RWPE1 (cell line): ENCODE measurements around the gene PIAS1.
"Not testable (repeated sequence)": the region's sequence is repeated elsewhere in the genome, so short reads cannot be mapped to it uniquely, and the experiment has no call there.

ENCODE experiments used
- CTCF ChIA-PET: fragments of 350-600 bp; sonication (Branson Sonifier 250); formaldehyde crosslinking; extraction: SDS; loops from one replicate; lab custom pipeline; 2021; lab: Yijun Ruan, JAX
- POLR2A ChIA-PET: fragments of 400-600 bp; formaldehyde crosslinking; extraction: SDS; loops from one replicate; lab custom pipeline; 2020; ENCODE audit warnings: antibody characterized with exemption; ENCODE audit not compliant: low non-redundant PET; lab: Yijun Ruan, JAX
- DNase-seq: peaks from one replicate; pipeline ENCODE4 v3.0.0; 2012; ENCODE audit warnings: low spot score
- H3K27ac ChIP-seq: fragments of 450-650 bp; 2 replicates; pipeline ENCODE4 v1.5.1; 2017
- CTCF ChIP-seq: fragments of 450-650 bp; conservative IDR thresholded peaks from 2 replicates; pipeline ENCODE4 v1.5.1; 2017; ENCODE audit warnings: low read depth, mild to moderate bottlenecking

PIAS1 gene

DNA sequence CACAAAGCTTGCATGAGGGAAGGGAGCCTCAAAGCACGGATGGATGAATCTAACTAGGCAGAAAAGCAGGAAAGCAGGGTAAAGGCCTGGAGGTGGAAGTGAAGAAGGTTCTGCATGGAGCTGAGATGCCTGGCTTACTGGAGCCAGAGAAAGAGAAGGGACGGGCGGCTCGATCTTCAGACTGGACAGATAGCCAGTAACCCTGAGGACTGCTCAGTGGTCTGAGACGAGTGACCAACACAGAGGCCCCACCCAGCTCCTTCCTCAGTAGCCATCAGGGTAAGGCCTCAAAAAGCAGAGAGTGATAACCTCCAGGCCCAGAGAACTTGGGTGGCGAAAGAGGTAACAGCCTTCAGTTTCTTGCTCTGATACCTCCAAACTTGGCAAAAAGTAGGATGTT, 169.1 kb downstream of the PIAS1 start:
- CTCF ChIA-PET = no interaction called here
- POLR2A ChIA-PET = no interaction called here
- no peak for DNase-seq

GRCh38 chr15:68224108-68224507, 170.0 kb downstream of the PIAS1 start:
- CTCF ChIA-PET = no interaction called here
- H3K27ac ChIP-seq = no peak overlapping the region
- TF ChIP-seq CTCF = no peak
- POLR2A ChIA-PET = no interaction called here
- DNase-seq = no peak

More for the DNA sequence above, 169.1 kb downstream of the PIAS1 start:
- no peak for TF ChIP-seq CTCF
- H3K27ac ChIP-seq = no peak overlapping the region

DNA sequence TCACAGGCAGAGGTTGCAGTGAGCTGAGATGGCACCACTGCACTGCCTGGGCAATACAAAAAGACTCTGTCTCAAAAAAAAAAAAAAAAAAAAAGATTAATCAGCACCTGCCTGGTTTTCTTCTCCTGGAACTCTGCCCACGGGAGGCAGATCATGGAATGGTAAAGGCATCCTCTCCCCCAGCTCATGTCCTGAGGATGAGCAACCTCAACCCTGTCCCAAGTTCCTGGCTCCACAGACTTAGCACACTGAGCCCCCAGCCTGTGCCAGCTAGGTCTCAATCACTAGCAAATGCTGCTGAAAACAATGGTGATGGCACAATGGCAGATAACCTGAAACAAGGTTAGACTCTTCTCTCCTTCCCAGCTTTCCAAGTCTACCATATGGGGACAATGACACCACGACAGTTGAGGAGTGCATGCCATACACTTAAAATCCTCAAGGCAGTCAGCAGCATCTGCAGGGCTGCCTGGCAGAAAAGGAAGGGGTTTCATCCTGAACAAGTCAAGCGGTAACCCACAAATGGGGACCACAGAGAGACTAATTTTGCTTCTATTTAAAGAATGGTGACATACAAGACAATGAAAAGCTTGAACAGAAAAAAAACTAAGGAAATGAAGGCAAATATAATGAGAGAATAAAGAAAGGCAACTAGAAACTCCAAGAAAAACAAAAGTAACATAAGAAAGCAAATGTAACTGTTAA, 170.6 kb downstream of the PIAS1 start:
- TF ChIP-seq CTCF = no peak
- ChIA-PET CTCF (interaction anchor here (0.8 kb wide), 1 partner anchor 247 kb away, joined by 5 read pairs; no protein-coding TSS in a partner anchor), POLR2A (no interaction called here)
- H3K27ac ChIP-seq = 0 out of 2 replicates have a peak overlapping the region, but pooled peaks have one; percentile 7
- no peak for DNase-seq

DNA sequence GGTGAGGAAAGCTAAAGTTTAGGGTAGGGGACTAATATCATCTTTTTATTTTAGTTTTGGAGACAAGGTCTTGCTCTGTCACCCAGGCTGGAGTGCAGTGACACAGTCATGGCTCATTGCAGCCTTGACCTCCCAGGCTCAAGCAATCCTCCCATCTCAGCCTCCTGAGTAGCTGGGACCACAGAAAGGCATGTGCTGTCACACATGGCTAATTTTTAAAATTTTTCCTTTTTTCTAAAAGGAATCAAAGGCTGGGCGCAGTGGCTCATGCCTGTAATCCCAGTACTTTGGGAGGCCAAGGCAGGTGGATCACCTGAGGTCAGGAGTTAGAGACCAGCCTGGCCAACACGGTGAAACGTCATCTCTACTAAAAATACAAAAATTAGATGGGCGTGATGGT, 171.3 kb downstream of the PIAS1 start:
- POLR2A ChIA-PET, CTCF ChIA-PET, DNase-seq: not testable (repeated sequence)
- peak overlapping the region; percentile 23 for H3K27ac ChIP-seq

DNA sequence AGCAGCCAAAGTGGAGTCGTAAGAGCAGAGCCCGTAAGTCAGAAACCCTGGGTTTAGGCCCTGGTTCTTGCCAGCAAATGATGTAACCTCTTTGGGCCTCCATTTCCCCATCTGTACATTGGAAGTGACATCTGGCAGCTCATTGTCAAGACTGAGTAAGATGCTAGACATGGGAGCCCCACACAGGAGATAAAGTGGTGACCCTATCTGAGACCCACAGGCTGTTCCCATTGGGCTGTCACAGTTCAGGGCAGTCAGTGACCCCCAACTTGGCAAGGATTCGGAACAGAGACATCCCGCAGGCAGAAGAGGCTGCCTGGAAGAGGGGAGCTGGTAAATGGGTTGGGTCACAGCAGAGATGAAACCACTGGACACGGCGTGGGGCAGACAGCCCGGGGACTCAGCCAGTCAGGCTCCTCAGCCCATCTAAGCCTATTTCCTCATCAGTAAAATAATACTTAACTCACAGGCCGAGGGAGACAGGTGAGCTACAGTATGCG, 173.6 kb downstream of the PIAS1 start:
- no peak for DNase-seq
- POLR2A ChIA-PET = no interaction called here
- CTCF ChIA-PET = interaction anchor here (0.6 kb wide), 2 partner anchors 17 to 156 kb away, joined by 3 to 7 read pairs; no protein-coding TSS in a partner anchor
- no peak for TF ChIP-seq CTCF
- H3K27ac ChIP-seq = peak overlapping the region; percentile 86

DNA sequence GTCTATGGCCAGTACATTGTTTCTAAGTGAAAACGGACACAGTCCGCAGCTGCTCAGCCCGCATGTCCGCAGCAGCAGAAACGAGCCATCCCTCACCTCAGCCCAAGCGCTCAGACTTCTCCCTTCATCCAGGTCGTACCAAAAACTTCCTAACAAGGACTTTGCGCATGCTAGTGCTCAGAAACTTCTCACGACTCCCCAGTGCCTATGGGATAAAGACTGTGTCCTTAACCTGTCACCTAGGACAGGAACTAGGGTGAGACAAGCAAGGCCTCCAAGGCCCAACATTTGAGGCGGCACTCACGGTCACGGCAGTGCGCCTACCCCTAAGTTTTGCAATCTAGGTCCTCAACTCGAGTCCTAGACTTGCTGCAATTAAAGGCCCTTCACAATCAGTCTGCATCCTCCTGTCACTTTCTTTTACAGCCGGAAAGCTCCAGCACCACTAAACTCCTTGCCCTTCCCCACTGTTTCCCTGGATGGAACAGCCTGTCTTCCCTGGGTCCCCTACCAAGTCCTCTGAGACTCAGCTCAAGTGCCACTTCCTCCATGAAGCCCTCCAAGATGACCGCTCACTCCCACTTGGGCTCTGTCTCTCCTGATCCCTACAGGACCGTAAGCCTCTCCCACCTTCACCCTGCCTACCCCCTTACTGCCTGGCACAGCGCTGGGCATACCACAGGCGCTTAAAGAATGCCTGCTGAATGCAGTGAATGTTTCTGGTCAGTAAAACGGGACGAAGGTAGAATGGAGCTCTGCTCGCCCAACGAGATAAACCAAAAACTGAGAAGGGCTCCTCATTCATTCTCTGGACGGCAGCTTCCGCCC, 174.2 kb downstream of the PIAS1 start:
- DNase-seq = no peak
- no peak for TF ChIP-seq CTCF
- peak overlapping the region; percentile 86 for H3K27ac ChIP-seq
- ChIA-PET CTCF (interaction anchor here (0.6 kb wide), 1 partner anchor 155 kb away, joined by 7 read pairs; no protein-coding TSS in a partner anchor), POLR2A (no interaction called here)
